UCSD-AML1 (cell line): ENCODE results near the gene RIMS4.
"Not testable (repeated sequence)": the region's sequence is repeated elsewhere in the genome, so short reads cannot be mapped to it uniquely, and the experiment has no call there.

Experiments
- DNase-seq: peaks from one replicate; lab custom pipeline; 2025; ENCODE audit not compliant: unreplicated experiment; lab: John Stamatoyannopoulos, UW

The RIMS4 gene

DNA sequence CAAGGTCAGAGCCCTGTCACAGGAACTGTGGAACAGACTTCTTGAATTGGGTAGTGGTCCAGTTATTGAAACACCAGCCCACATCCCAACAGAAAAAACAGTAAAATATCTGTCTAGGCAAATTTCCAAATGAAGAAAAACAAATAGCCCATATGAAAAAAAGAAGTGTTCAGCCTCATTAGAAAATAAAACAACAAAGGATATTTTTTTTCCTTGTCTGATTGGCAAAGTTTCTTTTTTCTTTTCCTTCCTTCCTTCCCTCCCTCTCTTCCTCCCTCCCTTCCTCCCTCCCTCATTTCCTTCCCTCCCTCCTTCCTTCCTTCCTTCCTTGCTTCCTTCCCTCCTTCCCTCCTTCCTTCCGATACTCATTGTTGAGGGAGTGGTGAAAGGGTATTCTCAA is 20.6 kb upstream of the RIMS4 start:
- DNase-seq = no peak

DNA sequence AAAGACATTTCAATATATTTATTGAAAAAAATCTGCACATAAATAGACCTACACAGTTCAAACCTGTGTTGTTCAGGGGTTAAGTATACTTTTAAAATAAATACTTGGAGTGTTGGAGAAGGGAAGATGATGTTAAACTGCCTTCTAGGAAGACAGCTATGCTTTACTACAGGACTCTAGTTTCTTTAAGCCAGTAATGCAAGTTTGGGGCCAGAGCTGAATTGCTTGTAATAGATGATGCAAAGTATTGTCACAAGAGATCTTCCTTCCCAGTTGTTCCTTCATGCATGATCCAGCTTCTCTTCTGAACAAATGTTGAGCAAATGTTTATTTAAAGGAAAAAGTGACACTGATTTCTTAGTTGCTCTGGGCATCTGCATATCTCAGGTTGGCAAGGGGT is 20.2 kb upstream of the RIMS4 start:
- DNase-seq = no peak

DNA sequence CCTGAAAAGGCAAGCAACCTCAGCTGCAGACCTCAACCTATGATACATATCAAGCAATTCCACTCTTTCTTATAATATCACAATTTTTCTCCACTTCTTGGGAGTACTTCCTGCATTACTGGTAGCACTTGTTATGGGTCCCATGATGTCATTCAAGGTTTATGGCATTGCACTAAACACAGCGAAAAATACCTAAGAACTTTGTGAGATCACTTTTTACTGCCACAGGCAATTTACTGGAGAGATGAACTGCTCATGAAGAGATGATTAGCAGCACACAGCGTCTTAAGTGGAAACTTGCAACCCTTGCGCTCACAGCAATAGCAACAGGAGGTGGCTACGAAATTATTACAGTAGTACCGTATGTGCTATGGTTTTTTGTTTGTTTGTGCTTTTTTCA is 19.3 kb upstream of the RIMS4 start:
- no peak for DNase-seq

DNA sequence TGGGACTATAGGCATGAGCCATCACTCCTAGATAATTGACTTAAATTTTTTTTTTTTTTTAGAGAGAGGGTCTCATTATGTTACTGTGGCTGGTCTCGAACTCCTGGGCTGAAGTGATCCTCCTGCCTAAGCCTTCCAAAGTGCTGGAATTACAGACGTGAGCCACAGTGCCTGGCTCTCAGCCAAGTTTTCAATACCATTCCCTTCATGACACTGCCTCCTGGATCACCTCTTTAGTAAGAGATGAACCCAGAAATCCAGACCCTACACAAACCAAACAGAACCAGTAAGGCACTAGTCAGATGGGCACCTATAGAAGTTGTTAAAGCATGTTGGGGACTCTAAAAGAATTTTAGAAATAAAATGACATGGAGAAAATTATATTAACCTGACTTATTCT is 18.3 kb upstream of the RIMS4 start:
- DNase-seq = no peak

DNA sequence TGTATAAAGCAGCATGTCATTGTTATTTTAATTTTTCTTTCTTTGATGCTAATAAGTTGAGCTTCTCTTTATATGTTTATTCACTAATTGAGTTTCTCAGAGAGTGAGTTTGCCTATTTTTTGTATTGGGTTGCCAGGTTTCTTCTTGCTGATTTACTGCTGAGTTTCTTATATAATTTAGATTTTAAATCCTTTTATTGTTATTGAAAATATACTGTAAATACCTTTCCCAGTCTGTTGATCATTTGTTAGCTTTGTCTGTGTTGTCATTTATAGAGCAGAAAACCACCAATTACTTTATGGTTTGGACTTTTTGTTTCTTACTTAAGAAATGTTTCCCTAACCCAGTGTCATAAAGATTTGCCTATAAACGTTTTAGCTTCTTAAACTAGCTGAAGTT is 17.1 kb upstream of the RIMS4 start:
- DNase-seq = no peak

DNA sequence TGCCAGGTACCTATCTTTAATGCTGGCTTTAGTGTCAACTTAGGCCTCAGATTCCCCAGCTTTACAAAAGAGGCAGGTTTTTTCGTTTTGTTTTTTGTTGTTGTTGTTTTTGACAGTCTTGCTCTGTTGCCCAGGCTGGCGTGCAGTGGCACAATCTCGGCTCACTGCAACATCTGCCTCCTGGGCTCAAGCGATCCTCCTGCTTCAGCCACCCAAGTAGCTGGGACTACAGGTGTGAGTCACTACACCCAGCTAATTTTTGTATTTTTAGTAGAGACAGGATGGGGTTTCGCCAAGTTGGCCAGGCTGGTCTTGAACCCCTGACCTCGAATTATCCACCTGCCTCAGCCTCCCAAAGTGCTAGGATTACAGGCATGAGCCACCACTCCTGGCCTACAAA is 11.2 kb upstream of the RIMS4 start:
- not testable (repeated sequence) for DNase-seq

DNA sequence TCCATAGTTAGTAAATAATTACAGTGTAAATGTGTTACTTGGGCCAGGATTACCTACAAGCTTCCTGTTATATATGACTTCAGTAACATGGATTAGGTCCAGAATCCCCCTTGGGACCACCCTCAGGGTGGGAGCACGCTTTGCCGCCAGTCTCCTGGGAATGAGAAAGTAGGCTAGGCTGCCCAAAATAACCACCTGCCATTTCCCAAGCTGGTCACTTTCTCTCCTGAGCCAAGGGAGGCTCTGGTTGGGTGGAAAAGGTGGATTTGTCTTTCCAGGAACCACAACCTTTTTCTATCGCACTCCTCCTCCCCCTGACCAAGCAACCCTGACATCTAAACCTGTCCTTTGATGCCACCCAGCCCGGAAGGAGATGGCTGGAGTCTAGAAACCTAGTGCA is 9.6 kb upstream of the RIMS4 start:
- no peak for DNase-seq

DNA sequence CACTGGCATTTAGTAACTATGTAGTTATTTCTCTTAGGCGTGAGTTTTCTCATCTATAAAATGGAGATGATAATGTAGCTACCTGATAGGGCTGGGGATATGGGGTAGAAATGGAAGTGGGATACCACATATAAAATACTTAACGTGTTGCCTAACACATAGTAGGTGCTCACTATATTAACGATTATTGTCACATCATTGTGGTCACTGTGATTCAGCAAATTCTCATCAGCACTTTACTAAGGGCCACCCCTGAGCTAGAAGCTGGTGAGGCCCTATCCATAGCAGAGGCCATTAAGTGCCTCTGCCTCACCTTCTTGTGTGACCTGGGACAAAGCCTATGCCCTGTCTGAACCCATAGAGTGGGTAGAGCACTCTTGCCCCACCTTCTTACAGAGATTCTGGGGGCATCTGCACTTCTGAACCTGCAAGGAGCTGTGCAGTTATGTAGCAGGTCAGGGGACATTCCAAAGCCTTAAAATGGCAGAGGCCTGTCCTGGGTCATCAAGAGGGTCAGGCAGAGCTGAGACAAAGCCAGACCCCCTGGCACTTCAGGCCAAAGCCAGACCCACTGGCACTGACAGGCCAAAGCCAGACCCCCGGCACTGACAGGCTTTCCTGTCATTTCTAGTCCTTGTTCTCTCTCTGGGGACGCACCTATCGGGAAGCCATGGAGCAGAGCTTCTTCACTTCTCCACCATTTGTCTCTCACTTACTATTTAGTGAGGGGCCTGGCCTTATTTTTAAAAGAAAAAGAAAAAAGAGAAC is 7.0 kb upstream of the RIMS4 start:
- DNase-seq = no peak

DNA sequence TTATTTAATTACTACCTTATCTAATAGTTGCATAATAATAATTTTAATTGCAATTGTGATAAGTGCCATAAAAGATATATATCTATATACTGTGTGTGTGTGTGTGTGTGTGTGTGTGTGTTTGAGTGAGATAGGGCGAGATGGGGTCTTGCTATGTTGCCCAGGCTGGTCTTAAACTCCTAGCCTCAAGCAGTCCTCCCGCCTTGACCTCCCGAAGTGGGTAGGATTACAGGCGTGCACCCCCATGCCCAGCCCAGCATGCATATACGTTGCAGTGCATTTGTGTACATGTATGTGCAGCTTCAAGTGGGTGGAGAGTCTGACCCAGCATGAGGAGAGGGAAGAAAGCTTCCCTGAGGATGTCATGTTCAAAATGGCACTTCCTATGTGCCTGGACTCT is 4.6 kb upstream of the RIMS4 start:
- DNase-seq = no peak

DNA sequence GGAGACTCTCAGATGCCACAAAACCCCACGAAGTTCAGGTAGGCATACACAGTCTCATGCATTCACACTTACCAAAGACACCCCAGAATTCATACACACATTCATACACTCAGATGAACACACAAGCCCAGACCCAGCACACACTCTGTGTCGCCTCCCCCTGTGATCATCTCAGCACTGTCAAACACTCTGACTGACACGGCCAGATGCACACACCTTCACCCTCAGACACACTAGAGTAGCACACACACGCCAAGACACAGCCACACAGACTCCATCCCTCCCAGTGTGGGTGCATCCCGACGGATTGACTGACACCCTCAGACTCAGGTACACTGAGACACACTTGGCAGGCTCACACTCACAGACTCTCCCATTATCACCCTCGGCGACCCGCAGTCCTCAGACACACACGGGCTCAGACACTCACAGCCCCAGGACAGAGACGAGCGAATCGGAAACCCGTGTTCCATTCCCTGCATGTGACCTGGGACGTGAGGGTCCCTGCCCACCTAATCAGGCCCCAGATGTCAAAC is 872 bp upstream of the RIMS4 start:
- no peak for DNase-seq

DNA sequence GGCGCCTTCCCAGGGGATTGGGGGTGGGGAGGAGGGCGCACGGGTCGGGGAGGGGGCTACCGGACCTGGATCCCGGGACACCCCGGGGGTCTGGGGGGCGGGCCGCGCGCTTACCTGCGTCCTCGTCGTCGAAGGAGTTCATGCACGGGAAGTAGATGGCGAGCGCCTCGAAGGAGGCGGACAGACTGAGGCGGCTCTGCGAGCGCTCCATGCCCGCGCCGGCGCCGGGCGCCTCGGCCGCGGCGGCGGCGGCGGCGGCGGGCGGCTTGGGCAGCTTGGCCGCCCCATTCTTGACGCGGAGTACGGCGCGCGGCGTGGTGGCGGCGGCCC is 320 bp downstream of the RIMS4 start:
- no peak for DNase-seq

DNA sequence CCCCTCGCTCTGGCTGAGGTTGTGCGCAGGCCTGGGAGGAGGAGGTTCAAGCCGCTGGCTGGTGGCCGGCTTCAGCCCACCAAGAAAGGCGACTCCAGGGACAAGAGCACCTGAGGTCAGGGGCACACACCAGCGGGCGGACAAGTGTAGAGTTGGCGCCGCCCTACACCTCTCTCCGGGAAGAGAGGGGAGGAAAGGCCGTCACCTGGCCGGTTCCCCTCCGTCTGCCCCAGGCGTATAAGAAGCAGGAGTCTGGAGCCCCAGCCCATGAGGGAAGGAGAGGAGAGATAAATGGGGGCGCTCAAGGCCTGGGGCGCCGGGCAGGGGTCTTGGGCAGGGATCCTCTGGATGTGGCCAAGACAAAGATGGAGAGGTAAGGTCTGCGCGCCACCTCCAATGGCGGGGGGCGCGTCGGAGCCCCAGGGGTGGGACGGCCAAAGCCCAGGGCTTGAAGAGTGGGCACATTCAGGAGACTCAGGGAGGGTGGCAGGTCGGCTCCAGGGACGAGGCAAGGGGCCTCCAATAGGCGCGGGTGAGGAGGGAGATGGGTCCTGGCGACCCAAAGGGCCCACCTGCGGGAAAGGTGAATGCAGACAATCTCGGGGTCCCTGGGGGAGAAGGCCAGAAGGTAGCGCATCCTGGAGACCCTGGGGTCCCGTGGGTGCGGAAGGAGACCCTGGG is 826 bp downstream of the RIMS4 start:
- no peak for DNase-seq

DNA sequence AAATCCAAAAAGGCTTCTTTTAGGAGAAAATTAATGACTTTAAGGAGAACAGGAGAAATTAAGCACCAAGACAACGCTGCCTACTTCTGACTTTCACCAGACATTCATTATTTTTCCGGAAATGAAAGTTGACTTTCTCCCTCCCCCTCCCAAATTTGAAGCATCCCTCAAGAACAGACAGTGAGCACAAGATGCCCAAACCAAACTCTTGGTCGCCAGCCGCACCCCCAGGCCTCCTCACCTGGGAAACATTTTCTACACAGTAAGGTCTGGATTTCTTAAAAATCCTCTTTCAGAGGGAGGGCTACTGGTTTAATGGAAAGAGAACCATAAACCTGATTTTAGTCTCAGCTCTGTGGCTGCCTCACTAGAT is 2.7 kb downstream of the RIMS4 start:
- DNase-seq = no peak

DNA sequence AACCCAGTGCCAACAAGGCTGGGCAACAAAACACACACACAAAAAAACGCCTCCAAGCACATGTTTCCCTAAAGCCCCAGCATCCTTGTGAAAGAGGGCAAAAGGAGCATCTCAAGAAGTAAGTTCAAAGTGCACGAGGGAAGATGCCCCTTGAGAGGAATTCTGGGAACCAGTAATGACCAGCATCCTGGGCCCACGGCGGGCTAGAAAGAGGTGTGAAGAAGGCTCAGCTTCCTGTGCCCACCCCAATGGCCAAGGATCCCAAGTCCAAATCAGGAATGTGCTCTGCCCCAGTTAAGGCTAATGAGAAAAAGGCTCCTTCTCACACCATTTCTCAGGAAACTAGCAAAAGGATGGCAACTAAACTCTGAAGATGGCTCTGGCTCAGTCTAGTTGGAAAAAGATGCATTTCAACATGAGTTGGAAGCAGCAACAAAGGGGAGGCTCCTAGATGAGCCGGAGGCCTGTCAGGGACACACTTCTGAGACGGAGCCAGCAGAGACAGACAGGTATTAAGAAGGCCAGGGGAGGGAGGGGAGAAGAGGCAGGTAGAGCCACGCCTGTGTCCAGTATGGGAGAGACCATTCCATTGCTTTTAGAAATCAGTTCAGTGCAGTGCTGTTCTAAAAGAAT is 3.2 kb downstream of the RIMS4 start:
- DNase-seq = no peak

DNA sequence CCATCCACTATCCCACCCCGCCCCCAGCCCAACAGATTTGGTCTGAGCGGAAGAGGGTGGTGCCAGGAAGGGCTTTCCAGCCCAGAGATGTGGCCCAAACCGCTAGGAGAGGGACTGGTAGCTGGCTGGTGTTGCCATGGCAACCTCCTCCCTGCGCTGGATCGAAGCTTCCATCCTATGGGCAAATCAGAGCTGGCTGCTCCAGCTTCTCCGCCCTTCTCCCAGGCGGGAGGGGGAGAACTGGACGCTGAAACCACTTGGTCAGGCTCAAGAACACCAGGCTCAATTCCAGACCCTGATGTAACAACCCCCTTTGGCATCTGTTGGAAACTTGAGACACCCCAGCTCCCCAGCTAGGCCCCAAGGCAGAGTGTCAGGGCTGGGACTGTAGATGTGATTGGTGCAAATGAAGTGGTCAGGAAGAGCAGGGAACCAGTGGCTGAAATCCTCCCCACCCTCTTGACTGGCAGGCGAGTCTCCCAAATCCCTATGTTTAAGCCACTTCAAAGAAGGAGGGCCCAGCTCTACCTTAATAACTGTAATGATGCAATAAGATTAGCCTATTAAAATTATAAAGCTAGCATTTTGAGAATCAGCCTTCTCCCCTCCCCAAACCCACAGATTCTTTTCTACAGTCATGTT is 4.2 kb downstream of the RIMS4 start:
- DNase-seq = no peak

DNA sequence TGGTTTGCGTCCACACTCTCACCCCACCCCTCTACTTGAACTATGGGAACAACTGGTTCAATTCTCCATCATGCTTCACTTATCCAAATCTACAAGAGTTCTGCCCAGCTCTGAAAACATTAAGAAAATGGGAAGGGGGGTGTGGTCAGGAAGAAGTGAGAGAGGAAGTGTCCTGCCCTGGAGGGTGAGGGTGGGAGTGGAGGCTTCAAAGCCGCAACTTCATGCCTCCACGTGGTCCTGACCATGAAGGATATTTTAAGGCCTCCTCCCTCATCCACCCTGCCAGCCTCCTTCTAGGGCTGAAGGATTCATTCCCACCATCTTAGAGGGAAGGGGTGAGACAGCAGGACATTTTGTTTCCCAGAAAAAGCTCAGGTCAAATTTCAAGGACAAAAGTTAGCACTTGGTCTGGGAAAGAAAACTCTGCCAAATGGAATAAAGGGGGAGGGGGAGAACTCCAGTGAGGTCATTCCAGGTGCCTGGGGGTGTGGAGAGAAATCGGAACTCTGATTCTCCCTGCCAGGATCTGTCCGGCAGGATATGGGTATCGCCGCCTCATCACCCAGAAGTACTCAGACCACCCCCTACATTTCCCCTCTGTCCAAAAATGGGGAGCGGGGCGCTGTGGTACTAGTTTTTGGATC is 4.9 kb downstream of the RIMS4 start:
- no peak for DNase-seq

DNA sequence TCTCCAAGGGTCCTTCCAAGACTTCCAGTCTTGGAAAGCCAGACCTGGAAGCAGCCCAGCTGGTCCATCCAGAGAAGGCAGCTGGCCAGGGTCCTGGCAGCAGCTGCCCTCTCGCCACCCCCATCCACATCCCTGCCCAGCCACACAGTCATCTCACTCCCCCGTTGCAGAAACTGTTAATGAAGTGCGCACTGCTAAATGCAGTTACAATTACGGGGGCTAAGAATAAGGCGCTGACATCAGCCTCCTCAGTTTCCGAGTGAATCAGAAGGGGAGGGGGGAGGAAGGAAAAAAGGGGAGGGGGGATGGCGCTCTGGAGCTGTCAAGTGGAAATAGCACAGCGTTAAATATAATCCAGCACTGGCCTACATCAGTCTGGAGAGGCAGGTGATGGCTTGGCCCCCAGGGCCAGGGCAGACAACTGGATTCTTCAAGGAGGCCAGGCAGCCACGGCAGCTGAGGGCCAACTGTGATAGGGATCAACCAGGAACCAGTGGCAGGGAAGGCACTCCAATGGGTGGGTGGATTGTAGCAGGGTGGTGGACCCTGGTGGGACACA is 6.9 kb downstream of the RIMS4 start:
- DNase-seq = no peak

DNA sequence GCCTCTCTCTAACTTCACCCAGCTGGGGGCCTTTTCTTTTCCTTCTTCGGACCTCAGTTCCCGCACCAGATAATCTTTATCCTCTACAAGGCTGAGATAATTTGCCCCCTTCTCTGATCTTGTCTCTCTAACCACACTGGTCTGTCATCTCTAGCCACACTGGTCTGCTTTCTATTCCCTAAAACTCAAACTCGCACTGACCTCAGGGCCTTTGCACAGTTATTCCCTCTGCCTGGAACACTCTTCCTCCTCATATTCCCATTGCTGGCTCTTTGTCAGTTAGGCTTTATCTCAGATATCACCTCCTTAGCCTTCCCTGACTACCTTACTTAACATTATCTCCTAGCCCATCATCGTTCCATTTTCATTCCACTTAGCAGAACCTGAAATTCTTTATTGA is 7.6 kb downstream of the RIMS4 start:
- no peak for DNase-seq

DNA sequence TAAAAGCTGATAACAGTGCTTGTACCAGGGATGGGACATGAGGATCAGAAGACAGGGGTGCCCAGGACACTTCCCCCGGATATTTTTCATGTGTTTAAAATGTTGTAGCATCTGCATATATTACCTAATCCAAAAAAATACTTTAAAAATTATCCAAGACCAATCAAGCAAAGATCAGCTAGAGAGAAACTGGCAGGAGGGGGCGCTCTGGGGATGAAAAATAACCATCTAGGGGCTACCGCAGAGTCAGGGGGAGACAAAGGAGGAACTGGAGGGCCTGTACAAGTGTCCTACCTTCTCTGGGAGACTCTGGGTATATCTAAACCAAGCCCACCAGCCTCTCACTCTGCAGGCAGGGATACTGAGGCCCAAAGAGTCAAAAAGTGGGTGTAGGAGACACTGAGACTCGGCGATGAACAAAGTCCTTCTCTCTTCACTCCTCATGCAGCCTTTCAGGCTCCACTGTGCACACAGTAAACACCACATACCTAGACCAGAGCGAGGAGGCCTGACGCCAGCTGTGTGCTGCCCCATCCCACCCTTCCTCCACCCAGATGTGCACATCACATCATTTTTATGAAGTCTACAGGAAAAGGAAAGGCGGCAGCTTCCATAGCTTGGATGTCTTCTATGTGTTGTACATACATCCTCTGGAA is 9.8 kb downstream of the RIMS4 start:
- peak; percentile 14 for DNase-seq

DNA sequence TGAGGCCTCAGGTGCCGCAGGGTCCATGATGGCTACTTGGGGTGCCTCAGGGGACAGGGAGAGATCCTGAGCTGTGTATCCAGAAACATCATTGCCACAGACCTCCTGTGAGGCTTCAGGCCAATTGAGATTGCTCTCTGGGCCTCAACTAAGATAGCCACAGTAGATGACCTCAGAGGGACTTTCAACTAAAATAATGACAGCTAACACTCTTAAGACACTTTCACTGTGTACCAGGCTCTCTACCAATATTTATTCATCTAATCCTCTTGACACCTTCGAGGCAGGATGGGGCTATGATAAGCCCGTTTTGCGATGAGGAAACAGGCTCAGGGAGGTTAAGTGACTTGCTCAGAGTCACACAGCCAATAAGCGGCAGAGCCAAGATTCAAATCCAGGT is 10.7 kb downstream of the RIMS4 start:
- DNase-seq = no peak
